ENCODE data around the gene DOK5. TPM values are rescaled to one million over a fixed set of nuclear protein-coding genes. Genes with fewer than 3 reads are reported as not detected.

DOK5 gene
- total RNA-seq, 6 experiments from 2014 or later: 0.14 TPM; not detected in 5

DNA sequence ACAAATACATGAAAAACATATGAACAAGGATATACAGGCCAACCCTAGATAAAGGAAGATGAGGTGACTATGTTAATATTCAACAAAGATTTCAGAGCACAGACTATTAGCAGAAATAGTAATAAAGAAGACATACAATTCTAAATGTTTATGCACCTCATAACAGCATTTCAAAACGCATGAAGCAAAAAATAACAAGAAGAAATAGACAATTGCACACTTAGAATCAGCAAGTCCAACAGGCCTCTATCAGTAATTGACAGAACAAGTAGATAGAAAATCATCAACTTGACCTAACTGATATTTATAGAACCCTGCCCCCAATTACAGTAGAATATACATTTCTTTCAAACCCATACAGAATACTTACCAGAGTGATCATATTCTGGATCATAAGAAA is 11.4 kb upstream of the DOK5 start:
- Mint-ChIP-seq H3K9me3 (no peaks in the 10 kb centered on the region), H3K27me3 (ENCODE audit: insufficient read depth) (no peaks in the 10 kb centered on the region), H3K4me3 (no peak overlapping the region), H3K27ac (no peak overlapping the region), H3K36me3 (ENCODE audit: low read depth) (no peaks in the 10 kb centered on the region), H3K4me1 (ENCODE audit: low read depth) (no peaks in the 10 kb centered on the region)
- TF ChIP-seq, protein P1, sequence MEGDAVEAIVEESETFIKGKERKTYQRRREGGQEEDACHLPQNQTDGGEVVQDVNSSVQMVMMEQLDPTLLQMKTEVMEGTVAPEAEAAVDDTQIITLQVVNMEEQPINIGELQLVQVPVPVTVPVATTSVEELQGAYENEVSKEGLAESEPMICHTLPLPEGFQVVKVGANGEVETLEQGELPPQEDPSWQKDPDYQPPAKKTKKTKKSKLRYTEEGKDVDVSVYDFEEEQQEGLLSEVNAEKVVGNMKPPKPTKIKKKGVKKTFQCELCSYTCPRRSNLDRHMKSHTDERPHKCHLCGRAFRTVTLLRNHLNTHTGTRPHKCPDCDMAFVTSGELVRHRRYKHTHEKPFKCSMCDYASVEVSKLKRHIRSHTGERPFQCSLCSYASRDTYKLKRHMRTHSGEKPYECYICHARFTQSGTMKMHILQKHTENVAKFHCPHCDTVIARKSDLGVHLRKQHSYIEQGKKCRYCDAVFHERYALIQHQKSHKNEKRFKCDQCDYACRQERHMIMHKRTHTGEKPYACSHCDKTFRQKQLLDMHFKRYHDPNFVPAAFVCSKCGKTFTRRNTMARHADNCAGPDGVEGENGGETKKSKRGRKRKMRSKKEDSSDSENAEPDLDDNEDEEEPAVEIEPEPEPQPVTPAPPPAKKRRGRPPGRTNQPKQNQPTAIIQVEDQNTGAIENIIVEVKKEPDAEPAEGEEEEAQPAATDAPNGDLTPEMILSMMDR (IDR thresholded peaks at IDR 0.05): no peak
- no peak for DNase-seq

DNA sequence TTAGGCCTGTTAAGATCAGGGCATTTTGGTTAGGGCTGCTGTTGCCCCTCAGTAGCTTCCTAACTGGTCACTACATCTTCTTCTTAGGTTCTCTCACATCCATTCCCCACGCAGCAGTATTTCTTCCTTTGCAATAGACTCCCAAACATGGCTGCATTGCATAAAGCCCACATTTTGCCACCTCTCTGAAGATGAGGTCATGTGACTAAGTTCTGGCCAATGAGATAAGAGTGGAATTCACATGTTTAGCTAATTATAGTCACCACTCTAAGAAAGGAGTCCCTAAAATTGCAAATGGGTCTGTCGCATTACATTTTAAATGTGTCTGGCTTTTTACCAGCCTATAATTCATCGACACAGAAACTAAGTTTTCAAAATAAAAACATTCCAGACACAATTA is 9.3 kb upstream of the DOK5 start:
- Mint-ChIP-seq H3K36me3 (ENCODE audit: low read depth) (no peaks in the 10 kb centered on the region), H3K9me3 (no peaks in the 10 kb centered on the region), H3K27ac (no peak overlapping the region), H3K27me3 (ENCODE audit: insufficient read depth) (no peaks in the 10 kb centered on the region), H3K4me1 (ENCODE audit: low read depth) (no peaks in the 10 kb centered on the region), H3K4me3 (no peak overlapping the region)
- DNase-seq: no peak
- TF ChIP-seq, protein P1 (IDR thresholded peaks at IDR 0.05): no peak

DNA sequence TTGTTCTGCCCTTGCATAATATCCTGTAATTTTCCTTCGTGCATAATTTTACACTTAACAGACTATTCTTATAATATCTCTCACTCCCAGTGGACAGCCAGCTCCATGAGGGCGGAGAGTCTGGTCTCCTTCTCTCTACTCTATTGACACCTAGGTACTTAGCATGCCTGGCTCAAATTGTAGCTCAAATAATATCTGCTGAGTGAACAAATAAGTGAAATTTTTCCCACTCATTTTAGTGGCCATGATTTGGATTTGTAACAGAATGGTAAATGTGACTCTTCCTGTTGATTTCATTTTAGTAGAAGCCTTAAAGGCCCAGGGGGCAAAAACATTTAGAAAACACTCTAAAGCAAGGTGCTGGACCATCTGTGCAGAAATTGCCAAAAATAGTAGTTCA is 7.8 kb upstream of the DOK5 start:
- no peaks in the 10 kb centered on the region for H3K27me3 Mint-ChIP-seq (ENCODE audit: insufficient read depth)
- no peak overlapping the region for H3K4me3 Mint-ChIP-seq
- TF ChIP-seq, protein P1 (IDR thresholded peaks at IDR 0.05): no peak
- H3K4me1 Mint-ChIP-seq (ENCODE audit: low read depth): no peaks in the 10 kb centered on the region
- DNase-seq: no peak
- no peaks in the 10 kb centered on the region for H3K9me3 Mint-ChIP-seq
- H3K36me3 Mint-ChIP-seq (ENCODE audit: low read depth): no peaks in the 10 kb centered on the region
- no peak overlapping the region for H3K27ac Mint-ChIP-seq

DNA sequence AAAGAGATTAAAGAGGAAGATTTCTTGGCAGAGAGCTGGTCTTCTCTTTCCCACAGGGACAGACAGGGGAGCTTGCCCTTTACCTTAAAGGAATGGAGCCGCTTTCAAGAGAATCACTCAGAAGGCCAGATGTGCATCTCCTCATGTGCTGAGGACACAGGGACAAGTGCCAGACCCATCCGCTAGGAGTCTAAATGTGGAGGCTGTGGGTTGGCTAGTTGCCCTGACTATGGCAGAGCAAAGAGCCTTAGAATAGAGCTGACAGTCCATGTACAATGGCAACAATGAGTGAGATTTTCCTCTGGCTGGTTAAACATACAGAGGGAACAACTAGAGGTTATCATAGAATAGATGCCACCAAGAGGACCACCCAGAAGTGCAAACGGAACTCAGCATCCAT is 7.3 kb upstream of the DOK5 start:
- Mint-ChIP-seq H3K36me3 (ENCODE audit: low read depth) (no peaks in the 10 kb centered on the region), H3K27ac (no peak overlapping the region), H3K4me3 (no peak overlapping the region), H3K27me3 (ENCODE audit: insufficient read depth) (no peaks in the 10 kb centered on the region), H3K9me3 (no peaks in the 10 kb centered on the region), H3K4me1 (ENCODE audit: low read depth) (no peaks in the 10 kb centered on the region)
- DNase-seq: no peak
- TF ChIP-seq, protein P1 (IDR thresholded peaks at IDR 0.05): no peak

DNA sequence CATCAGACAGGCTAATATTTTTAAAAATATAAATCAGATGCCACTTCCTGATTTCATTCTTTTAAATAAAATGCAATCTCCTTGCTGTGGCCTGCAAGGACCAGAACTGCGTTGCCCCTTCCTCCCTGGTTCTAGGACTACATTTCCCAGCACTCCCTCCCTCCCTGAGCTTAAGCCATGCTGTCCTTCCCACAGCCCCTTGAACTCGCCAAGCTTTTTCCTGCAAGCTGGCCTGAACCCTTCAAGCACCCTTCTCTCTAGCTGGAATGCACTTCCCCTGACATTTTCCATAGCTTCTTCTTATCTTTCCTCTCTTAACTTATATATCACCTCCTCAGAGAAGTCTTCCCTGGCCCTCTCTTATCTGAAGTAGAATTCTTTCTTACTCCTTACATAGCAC is 6.1 kb upstream of the DOK5 start:
- no peaks in the 10 kb centered on the region for H3K9me3 Mint-ChIP-seq
- TF ChIP-seq, protein P1 (IDR thresholded peaks at IDR 0.05): no peak
- H3K4me3 Mint-ChIP-seq: no peak overlapping the region
- no peak for DNase-seq
- no peaks in the 10 kb centered on the region for H3K27me3 Mint-ChIP-seq (ENCODE audit: insufficient read depth)
- no peaks in the 10 kb centered on the region for H3K4me1 Mint-ChIP-seq (ENCODE audit: low read depth)
- H3K27ac Mint-ChIP-seq: no peak overlapping the region
- no peaks in the 10 kb centered on the region for H3K36me3 Mint-ChIP-seq (ENCODE audit: low read depth)

DNA sequence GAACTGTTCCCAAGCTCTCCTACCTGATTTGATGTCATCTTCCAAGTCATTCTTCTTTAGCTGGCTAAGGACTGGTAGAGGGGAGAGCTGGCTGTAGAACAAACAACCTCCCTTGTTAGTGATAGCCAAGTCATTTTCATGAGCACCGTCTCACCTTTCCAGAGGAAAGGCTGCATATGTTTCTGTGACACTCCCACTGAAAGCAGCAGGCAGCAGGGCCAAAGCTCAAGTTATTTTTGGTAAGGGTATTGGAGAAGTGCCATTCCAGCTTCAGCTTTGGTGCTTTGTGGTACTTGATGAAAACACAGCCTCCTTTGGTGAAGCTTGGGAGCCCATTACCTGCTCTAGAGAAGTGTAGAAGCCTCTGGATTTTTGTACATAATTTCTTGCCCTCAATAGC is 5.4 kb upstream of the DOK5 start:
- no peak overlapping the region for H3K27ac Mint-ChIP-seq

More for the DNA sequence above, 5.4 kb upstream of the DOK5 start:
- no peaks in the 10 kb centered on the region for H3K27me3 Mint-ChIP-seq (ENCODE audit: insufficient read depth)
- H3K36me3 Mint-ChIP-seq (ENCODE audit: low read depth): no peaks in the 10 kb centered on the region
- no peak overlapping the region for H3K4me3 Mint-ChIP-seq
- TF ChIP-seq, protein P1 (IDR thresholded peaks at IDR 0.05): no peak
- H3K4me1 Mint-ChIP-seq (ENCODE audit: low read depth): no peaks in the 10 kb centered on the region
- DNase-seq: no peak
- no peaks in the 10 kb centered on the region for H3K9me3 Mint-ChIP-seq
